Activated CD4-positive, alpha-beta T cell treated with anti-CD3 and anti-CD28 coated beads, Interleukin-2, amount 50 U/mL, for 48 hours (primary cell): ENCODE measurements around the gene EDIL3.

Experiments used
- DNase-seq, 2 experiments: peaks; one replicate each; pipeline ENCODE4 v3.0.0-alpha.2; 2020

The EDIL3 gene

GRCh38 chr5:84255315-84255714 lies 129.4 kb downstream of the EDIL3 start:
- no peak for DNase-seq

- DNase-seq: no peak
Observed at GRCh38 chr5:84253946-84254345, 130.7 kb downstream of the EDIL3 start.

GRCh38 chr5:84251503-84251902 lies 133.2 kb downstream of the EDIL3 start:
- DNase-seq: no peak

- no peak for DNase-seq
Observed at GRCh38 chr5:84249918-84250630, 134.6 kb downstream of the EDIL3 start.

GRCh38 chr5:84248013-84248412 lies 136.7 kb downstream of the EDIL3 start:
- no peak for DNase-seq

GRCh38 chr5:84242286-84242685 lies 142.4 kb downstream of the EDIL3 start:
- DNase-seq: no peak

GRCh38 chr5:84239494-84239893 lies 145.2 kb downstream of the EDIL3 start:
- DNase-seq: no peak

GRCh38 chr5:84237126-84237525 lies 147.6 kb downstream of the EDIL3 start:
- no peak for DNase-seq

- DNase-seq: no peak
Observed at GRCh38 chr5:84231433-84231832, 153.2 kb downstream of the EDIL3 start.

- DNase-seq: no peak
Observed at GRCh38 chr5:84229045-84229444, 155.6 kb downstream of the EDIL3 start.

GRCh38 chr5:84228266-84228665 lies 156.4 kb downstream of the EDIL3 start:
- DNase-seq: no peak

GRCh38 chr5:84227236-84227635 lies 157.4 kb downstream of the EDIL3 start:
- DNase-seq: no peak

GRCh38 chr5:84218546-84218945 lies 166.1 kb downstream of the EDIL3 start:
- DNase-seq: no peak

- DNase-seq: no peak
Observed at GRCh38 chr5:84215521-84215920, 169.2 kb downstream of the EDIL3 start.

GRCh38 chr5:84213861-84214260 lies 170.8 kb downstream of the EDIL3 start:
- no peak for DNase-seq

- DNase-seq: no peak
Observed at GRCh38 chr5:84213212-84213611, 171.5 kb downstream of the EDIL3 start.

GRCh38 chr5:84204772-84205171 lies 179.9 kb downstream of the EDIL3 start:
- no peak for DNase-seq

- no peak for DNase-seq
Observed at GRCh38 chr5:84202136-84202535, 182.5 kb downstream of the EDIL3 start.

- no peak for DNase-seq
Observed at GRCh38 chr5:84197538-84197937, 187.1 kb downstream of the EDIL3 start.

- no peak for DNase-seq
Observed at GRCh38 chr5:84191281-84191680, 193.4 kb downstream of the EDIL3 start.

GRCh38 chr5:84184857-84185256 lies 199.8 kb downstream of the EDIL3 start:
- no peak for DNase-seq

GRCh38 chr5:84181093-84181492 lies 203.6 kb downstream of the EDIL3 start:
- no peak for DNase-seq

GRCh38 chr5:84168841-84169240 lies 215.8 kb downstream of the EDIL3 start:
- DNase-seq: no peak

- no peak for DNase-seq
Observed at GRCh38 chr5:84163671-84164070, 221.0 kb downstream of the EDIL3 start.

GRCh38 chr5:84162695-84163094 lies 222.0 kb downstream of the EDIL3 start:
- DNase-seq: no peak
